Measurements from ENCODE around the gene GLDN.

Gene GLDN

GRCh38 chr15:51313074-51313393 is 28.4 kb upstream of the GLDN start:
- no peaks in the 10 kb centered on the region for H3K36me3 ChIP-seq
- H3K4me1 ChIP-seq (ENCODE audit: control insufficient read depth in 1 of 2, insufficient read depth in 1 of 2, low read depth in 1 of 2, low read length in 1 of 2) = peaks cover 31 to 37% of the 10 kb centered on the region in 2 experiments
- H3K27ac ChIP-seq = no peak overlapping the region
- H3K27me3 ChIP-seq = no peaks in the 10 kb centered on the region
- H3K9me3 ChIP-seq = no peaks in the 10 kb centered on the region
- H3K4me3 ChIP-seq (ENCODE audit: low read depth in 1 of 2, low read length in 1 of 2) = no peak overlapping the region
- TF ChIP-seq CTCF (IDR thresholded peaks at IDR 0.05) = no peak

DNA sequence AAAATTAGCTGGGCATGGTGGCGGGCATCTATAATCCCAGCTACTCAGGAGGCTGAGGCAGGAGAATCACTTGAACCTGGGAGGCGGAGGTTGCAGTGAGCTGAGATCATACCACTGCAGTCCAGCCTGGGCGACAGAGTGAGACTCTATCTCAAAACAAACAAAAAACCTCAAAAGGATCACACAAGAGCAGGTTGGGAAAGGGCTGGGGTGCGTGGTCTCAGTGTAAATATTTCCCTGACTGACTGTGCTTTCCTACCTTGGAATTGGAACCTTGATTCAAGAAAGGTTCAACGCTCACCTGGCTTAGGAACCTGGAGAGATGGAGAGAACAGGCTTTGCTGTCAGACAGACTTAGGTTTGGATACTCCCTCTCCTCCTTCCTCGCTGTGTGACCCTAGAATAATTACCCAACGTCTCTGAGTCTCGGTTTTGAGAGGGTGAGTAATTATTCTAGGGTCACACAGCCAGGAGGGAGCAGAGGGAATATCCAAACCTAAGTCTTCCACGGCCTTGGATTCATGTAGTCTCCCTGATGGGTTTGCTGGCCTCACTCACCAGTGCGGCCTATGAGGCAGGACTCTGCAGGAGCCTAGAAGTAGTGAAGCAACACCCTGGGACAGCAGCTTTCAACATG is 27.7 kb upstream of the GLDN start:
- H3K36me3 ChIP-seq = no peaks in the 10 kb centered on the region
- no peaks in the 10 kb centered on the region for H3K27me3 ChIP-seq
- no peak for TF ChIP-seq CTCF (IDR thresholded peaks at IDR 0.05)
- H3K4me3 ChIP-seq (ENCODE audit: low read depth in 1 of 2, low read length in 1 of 2) = no peak overlapping the region
- H3K9me3 ChIP-seq = no peaks in the 10 kb centered on the region
- peaks cover 31 to 37% of the 10 kb centered on the region in 2 experiments for H3K4me1 ChIP-seq (ENCODE audit: control insufficient read depth in 1 of 2, insufficient read depth in 1 of 2, low read depth in 1 of 2, low read length in 1 of 2)
- H3K27ac ChIP-seq = no peak overlapping the region

GRCh38 chr15:51314391-51315337 is 26.8 kb upstream of the GLDN start:
- no peak overlapping the region for H3K27ac ChIP-seq
- no peak for TF ChIP-seq CTCF (IDR thresholded peaks at IDR 0.05)
- H3K36me3 ChIP-seq = no peaks in the 10 kb centered on the region
- H3K4me1 ChIP-seq (ENCODE audit: control insufficient read depth in 1 of 2, insufficient read depth in 1 of 2, low read depth in 1 of 2, low read length in 1 of 2) = peaks cover 31 to 37% of the 10 kb centered on the region in 2 experiments
- no peaks in the 10 kb centered on the region for H3K9me3 ChIP-seq
- H3K27me3 ChIP-seq = no peaks in the 10 kb centered on the region
- no peak overlapping the region for H3K4me3 ChIP-seq (ENCODE audit: low read depth in 1 of 2, low read length in 1 of 2)

- no peaks in the 10 kb centered on the region for H3K9me3 ChIP-seq
- no peak overlapping the region for H3K27ac ChIP-seq
- peaks cover 32 to 40% of the 10 kb centered on the region in 2 experiments for H3K4me1 ChIP-seq (ENCODE audit: control insufficient read depth in 1 of 2, insufficient read depth in 1 of 2, low read depth in 1 of 2, low read length in 1 of 2)
- H3K36me3 ChIP-seq = no peaks in the 10 kb centered on the region
- no peak for TF ChIP-seq CTCF (IDR thresholded peaks at IDR 0.05)
- no peaks in the 10 kb centered on the region for H3K27me3 ChIP-seq
- no peak overlapping the region for H3K4me3 ChIP-seq (ENCODE audit: low read depth in 1 of 2, low read length in 1 of 2)
Measured at GRCh38 chr15:51315726-51316125, 25.7 kb upstream of the GLDN start.

- Histone ChIP-seq H3K27ac (no peak overlapping the region), H3K4me1 (ENCODE audit: control insufficient read depth in 1 of 2, insufficient read depth in 1 of 2, low read depth in 1 of 2, low read length in 1 of 2) (peaks cover 41 to 47% of the 10 kb centered on the region in 2 experiments), H3K36me3 (no peaks in the 10 kb centered on the region), H3K27me3 (no peaks in the 10 kb centered on the region), H3K4me3 (ENCODE audit: low read depth in 1 of 2, low read length in 1 of 2) (no peak overlapping the region), H3K9me3 (no peaks in the 10 kb centered on the region)
- no peak for TF ChIP-seq CTCF (IDR thresholded peaks at IDR 0.05)
Measured at GRCh38 chr15:51316636-51317035, 24.8 kb upstream of the GLDN start.

All from neutrophil (primary cell).